Chondrocyte (in vitro differentiated cells): Measurements from ENCODE around the gene GSG1L. TPM values are rescaled to one million over a fixed set of nuclear protein-coding genes. Genes with fewer than 3 reads are reported as not detected.

Source experiments
- DNase-seq: peaks from one replicate; pipeline ENCODE4 v3.0.0; 2021; ENCODE audit warnings: mixed read lengths, low spot score
- H3K27ac Mint-ChIP-seq: one replicate; pipeline ENCODE4 v1.8.0; 2021; ENCODE audit warnings: mild to moderate bottlenecking, moderate library complexity, mixed read lengths; ENCODE audit not compliant: unreplicated experiment
- H3K27me3 Mint-ChIP-seq: 2 replicates; pipeline ENCODE4 v1.8.0; 2021; ENCODE audit warnings: low read depth, mixed read lengths
- H3K36me3 Mint-ChIP-seq: 2 replicates; pipeline ENCODE4 v1.8.0; 2021; ENCODE audit warnings: low read depth, mixed read lengths
- H3K4me1 Mint-ChIP-seq: 2 replicates; pipeline ENCODE4 v1.8.0; 2021; ENCODE audit warnings: low read depth, mild to moderate bottlenecking, mixed read lengths
- H3K4me3 Mint-ChIP-seq: one replicate; pipeline ENCODE4 v1.8.0; 2021; ENCODE audit warnings: mild to moderate bottlenecking, moderate library complexity, mixed read lengths; ENCODE audit not compliant: unreplicated experiment
- H3K9me3 Mint-ChIP-seq: 2 replicates; pipeline ENCODE4 v1.8.0; 2021; ENCODE audit warnings: low read depth, mixed read lengths
- CTCF ChIP-seq: fragments of 200-600 bp; sonication (generic); IDR thresholded peaks from 2 replicates; pipeline ENCODE4 v1.5.0; 2021; ENCODE audit warnings: antibody characterized with exemption, mild to moderate bottlenecking, moderate library complexity
- total RNA-seq: library from RNA; stranded (reverse); gene quantifications from 3 replicates; pipeline ENCODE4 v1.2.1, GENCODE V29; 2021

GSG1L gene
- total RNA-seq, 1 donor from 2014 or later: not detected

- H3K4me3 Mint-ChIP-seq: no peak overlapping the region
- peaks cover 16% of the 10 kb centered on the region for H3K4me1 Mint-ChIP-seq
- H3K27me3 Mint-ChIP-seq: peaks cover 26% of the 10 kb centered on the region
- no peaks in the 10 kb centered on the region for H3K36me3 Mint-ChIP-seq
- H3K9me3 Mint-ChIP-seq: no peaks in the 10 kb centered on the region
- no peak overlapping the region for H3K27ac Mint-ChIP-seq
- no peak for TF ChIP-seq CTCF
- no peak for DNase-seq
Observed at GRCh38 chr16:28039493-28039892, 24.0 kb downstream of the GSG1L start.

GRCh38 chr16:28038409-28038808, 25.1 kb downstream of the GSG1L start:
- Mint-ChIP-seq H3K9me3 (no peaks in the 10 kb centered on the region), H3K27ac (no peak overlapping the region), H3K4me3 (no peak overlapping the region), H3K36me3 (no peaks in the 10 kb centered on the region), H3K4me1 (peaks cover 15% of the 10 kb centered on the region), H3K27me3 (peaks cover 33% of the 10 kb centered on the region)
- DNase-seq: no peak
- no peak for TF ChIP-seq CTCF

- no peaks in the 10 kb centered on the region for H3K36me3 Mint-ChIP-seq
- H3K4me3 Mint-ChIP-seq: no peak overlapping the region
- H3K27me3 Mint-ChIP-seq: peaks cover 43% of the 10 kb centered on the region
- H3K27ac Mint-ChIP-seq: no peak overlapping the region
- no peaks in the 10 kb centered on the region for H3K9me3 Mint-ChIP-seq
- H3K4me1 Mint-ChIP-seq: no peaks in the 10 kb centered on the region
- DNase-seq: no peak
- TF ChIP-seq CTCF: no peak
Observed at GRCh38 chr16:28035866-28036393, 27.6 kb downstream of the GSG1L start.

GRCh38 chr16:28033870-28034269, 29.6 kb downstream of the GSG1L start:
- Mint-ChIP-seq H3K4me3 (no peak overlapping the region), H3K4me1 (no peaks in the 10 kb centered on the region), H3K27me3 (peaks cover 51% of the 10 kb centered on the region), H3K36me3 (peaks cover 1% of the 10 kb centered on the region), H3K27ac (no peak overlapping the region), H3K9me3 (peaks cover 5% of the 10 kb centered on the region)
- no peak for TF ChIP-seq CTCF
- DNase-seq: no peak

GRCh38 chr16:28029387-28030002, 34.0 kb downstream of the GSG1L start:
- H3K9me3 Mint-ChIP-seq: peaks cover 10% of the 10 kb centered on the region
- no peak overlapping the region for H3K4me3 Mint-ChIP-seq
- H3K4me1 Mint-ChIP-seq: no peaks in the 10 kb centered on the region
- TF ChIP-seq CTCF: no peak
- no peak for DNase-seq
- H3K36me3 Mint-ChIP-seq: peaks cover 1% of the 10 kb centered on the region
- H3K27me3 Mint-ChIP-seq: peaks cover 34% of the 10 kb centered on the region
- no peak overlapping the region for H3K27ac Mint-ChIP-seq
